ENCODE data around the gene CREB3L4.
A peak's percentile ranks its signal among the peaks of the same experiment; 100 is the strongest.

The CREB3L4 gene, protein sequence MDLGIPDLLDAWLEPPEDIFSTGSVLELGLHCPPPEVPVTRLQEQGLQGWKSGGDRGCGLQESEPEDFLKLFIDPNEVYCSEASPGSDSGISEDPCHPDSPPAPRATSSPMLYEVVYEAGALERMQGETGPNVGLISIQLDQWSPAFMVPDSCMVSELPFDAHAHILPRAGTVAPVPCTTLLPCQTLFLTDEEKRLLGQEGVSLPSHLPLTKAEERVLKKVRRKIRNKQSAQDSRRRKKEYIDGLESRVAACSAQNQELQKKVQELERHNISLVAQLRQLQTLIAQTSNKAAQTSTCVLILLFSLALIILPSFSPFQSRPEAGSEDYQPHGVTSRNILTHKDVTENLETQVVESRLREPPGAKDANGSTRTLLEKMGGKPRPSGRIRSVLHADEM

DNA sequence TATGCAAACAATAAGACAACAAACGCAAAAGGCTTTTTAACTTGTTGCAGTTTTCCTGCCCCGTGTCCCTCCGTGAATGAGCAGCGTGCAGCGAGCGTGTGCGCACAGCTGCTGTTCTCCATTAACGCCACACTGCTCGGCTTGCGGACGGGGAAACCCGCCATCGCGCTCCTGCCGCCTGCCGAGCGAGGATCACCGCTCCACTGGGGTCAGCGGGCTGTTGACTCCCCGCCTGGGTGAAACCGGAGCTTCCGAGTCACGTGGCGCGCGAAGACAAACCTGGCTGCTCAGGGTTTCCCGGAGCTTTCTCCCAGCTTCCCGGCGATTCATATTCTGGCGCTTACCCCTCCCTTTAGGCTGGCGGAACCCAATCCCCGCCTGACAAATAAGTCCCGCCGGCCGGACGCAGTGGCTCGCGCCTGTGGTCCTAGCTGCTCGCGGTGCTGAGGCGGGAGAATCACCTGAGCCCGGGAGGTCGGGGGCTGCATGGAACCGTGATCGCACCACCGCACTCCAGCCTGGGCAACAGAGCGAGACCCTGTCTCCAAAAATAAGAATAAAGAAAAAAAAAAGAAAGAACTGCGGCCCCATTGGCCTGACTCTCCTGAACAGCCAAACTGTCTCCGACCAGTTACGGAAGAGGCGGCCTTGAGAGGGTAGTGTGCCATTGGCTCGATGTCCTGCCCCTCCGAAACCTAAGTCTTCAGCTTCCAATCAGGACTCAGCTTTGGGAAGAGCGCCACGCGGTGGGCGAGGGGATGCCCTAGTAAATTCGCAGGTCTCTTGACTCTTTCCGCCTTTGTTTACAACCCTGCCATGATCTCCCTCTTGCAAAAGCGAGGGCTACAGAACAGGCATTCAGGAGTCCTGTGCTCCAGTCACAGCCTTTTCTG is at the start of gene CREB3L4:
Gene CREB3L4 (plus strand): TSS at position 796 of the 893 bp plus-strand sequence. CDS start 624 bp downstream, outside the sequence.
- DNase-seq, result peak; percentile 57 to 96 (median 87)

DNA sequence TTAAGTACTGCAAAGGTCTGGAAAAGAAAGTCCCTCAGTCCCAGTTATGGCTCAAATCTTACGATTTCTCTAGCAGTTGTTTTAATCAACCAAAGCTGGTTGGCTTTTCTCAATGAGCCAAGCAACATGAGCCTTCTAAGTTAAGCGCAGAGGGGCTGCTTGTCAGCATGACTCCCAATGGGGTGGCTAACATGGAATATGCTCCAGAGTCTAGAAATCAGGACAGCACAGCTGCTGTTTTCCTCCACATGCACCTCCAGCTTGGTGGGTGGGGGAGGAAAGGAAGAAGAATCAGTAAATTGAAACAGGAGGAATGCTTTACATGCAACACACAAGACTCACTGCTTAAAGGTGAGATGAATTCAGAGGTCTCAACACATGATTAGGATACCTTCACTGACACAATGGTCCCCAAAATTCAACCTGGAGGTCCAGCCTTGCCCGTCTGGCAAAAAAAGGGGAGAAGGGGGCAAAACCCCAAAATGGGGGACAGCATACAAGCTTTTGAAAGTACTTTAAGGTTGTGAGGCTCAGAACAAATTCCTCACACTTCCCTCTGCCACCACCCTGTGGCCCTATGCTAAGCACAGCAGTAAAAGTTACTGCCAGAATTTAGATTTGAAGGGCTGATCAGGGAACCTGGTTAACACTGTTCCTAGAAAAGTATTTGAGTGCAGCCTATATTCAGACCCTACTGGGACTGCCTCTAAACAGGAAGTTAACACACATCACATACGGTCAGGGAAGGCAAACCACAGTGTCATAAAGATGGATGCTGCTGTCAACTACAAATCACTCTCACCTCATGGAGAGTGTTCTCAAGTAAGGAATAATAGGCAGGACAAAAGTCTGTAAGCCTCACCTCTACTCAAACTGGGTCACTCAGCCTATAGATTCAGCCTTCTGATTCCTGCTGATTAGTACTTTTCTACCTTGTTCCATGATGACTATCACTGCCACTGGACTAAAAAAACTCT is 47.5 kb upstream of the CREB3L4 start:
- peak in 1 of 51 donors; percentile 28 for DNase-seq

DNA sequence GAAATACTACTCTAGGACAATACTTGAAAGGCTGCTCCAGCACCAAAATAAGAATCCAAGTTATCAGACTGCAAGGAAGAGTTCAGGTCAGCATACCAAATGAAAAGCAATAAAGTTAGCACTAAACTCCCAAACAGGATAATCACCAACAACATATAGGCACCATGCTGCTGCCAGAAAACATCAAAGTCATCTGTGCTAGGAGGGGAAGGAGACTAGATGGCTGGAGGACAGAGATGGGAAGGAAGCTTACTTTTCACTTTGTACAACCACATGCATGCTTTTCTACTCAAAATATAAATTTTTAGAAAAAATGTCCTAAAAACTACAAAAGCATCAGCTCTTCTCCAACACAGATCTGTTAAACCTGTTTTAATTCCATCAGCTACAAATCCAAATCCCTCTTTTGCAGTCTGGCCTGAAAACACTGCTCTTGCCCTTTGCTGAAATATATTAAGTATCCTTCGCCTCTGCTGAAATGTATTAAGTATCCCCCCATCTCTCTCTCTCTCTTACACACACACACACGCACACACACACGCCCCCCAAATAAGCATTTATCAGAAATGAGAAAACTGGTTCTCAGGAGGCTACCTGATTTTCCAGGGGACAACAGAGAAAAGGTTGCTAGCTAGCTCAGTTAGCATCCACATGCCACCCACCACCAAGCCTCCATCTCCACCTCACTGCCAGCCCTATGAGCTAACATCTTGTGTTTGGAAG is 46.5 kb upstream of the CREB3L4 start:
- no peak for DNase-seq

DNA sequence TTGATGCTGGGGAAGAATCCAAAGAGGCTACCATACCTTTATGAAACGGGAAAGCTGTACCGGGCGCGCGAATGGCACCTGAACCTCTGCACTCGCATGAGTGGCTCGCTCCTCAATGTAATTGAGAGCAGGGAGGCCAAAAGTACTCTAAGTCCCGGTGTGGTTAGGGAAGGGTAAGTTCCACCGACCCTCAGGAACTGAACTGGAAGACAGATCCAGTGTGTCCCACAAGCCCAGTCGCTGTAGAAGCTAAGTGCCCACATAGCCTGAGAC is 46.0 kb upstream of the CREB3L4 start:
- peak in 2 of 51 donors; percentile 26 to 48 for DNase-seq

DNA sequence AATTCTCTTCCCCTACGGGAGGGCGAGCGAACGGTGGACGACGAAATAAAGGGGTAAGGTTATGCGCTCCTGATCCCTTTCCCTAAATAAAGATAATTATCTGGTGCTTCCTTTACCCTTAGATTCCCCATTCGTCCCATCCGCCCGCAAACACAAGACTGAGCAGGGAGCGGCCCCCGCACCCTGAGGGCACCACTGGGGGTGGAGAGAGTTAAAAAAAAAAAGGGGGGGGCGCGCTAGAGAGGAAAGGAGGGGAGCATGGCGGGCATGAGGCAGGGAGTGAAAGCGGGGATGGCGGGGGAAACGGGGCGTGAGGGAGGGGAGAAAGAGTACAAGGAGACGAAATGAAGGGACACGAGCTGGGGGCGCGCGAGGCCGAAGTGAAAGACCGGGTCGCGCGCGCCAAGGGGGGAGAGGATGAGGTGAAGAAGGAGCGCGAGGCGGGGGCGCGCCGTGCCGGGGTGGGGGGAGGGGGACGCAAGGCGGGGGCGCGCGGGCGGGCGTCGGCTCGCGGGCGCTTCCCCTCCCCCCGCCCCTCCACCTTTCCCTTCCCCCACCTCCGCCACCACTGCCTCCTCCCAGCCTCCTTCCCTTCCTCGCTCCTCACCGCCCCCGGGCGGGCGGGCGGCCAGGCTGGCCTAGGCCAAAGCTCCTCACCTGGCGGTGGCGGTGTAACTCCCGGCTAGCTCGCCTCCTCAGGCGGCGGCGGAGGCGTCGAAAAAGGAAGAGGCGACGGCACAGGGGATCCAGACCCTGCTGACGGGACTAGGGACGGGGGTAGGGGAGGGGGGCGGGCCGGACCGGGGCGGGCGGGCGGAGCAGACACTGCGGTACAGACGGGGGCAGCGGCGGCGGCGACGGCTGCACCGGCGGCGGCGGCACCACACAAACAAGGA is 45.4 kb upstream of the CREB3L4 start:
- peak in 20 of 51 donors; percentile 20 to 74 (median 58) for DNase-seq

- peak; percentile 86 to 100 (median 98) for DNase-seq
Measured at GRCh38 chr1:153922972-153923925, 44.5 kb upstream of the CREB3L4 start, which contains the start of gene GATAD2B. Gene GATAD2B (minus strand): TSS chr1:153922972. CDS start chr1:153828347, 94,625 bp downstream.

GRCh38 chr1:153926405-153926804 is 41.3 kb upstream of the CREB3L4 start:
- no peak for DNase-seq

DNA sequence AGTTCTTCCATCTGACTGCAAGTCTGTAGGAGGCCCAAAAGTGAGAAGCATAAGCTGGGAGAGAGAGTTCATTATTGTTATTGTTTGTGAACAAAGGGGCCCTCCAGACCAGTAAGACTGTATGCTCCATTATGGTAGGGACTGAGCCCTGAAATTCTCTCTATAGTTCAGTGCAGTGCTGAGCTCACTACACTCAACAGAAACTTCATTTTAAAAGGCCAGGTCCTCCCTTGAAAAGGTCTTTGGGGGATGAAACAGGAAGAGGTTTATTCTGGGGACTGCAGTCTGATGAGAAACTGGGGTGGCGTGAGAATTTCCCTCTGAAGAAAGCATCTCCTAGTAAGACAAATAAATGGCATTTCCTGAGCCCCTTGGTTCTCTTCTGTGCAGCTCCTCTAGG is 39.5 kb upstream of the CREB3L4 start:
- peak in 1 of 51 donors; percentile 27 for DNase-seq

DNA sequence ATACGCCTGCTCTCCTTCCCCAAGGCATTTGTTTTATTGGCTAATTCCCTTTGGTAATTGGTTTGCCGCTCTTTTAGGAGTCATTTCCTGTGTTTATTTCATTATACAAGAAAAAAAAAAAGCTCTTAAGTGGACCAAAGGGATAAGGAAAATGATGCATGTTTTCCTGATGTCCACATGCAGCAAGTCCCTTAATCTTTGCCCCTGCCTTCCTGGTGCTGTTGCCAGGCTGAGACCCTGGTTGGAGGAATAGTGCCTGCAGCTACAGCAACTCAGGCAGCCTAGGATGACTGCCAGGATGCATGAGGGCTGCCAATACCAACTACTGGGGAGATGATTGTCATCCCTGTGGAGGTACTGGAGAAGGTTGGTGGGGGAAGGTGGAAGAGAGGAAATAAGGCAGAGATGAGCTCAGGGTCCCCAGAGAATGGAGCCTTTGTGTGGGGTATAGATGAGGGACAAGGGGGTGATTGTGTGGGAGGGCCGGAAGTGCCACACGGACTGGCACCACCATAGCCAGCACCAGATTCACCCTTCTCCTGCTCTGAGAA is 38.8 kb upstream of the CREB3L4 start:
- DNase-seq, result peak in 41 of 51 donors; percentile 4 to 91 (median 58)

- DNase-seq, result no peak
Measured at GRCh38 chr1:153929426-153929825, 38.3 kb upstream of the CREB3L4 start.

GRCh38 chr1:153929981-153930948 is 37.4 kb upstream of the CREB3L4 start:
- peak in 4 of 51 donors; percentile 7 to 22 (median 14) for DNase-seq

GRCh38 chr1:153932156-153933131 is 35.3 kb upstream of the CREB3L4 start:
- no peak for DNase-seq

DNA sequence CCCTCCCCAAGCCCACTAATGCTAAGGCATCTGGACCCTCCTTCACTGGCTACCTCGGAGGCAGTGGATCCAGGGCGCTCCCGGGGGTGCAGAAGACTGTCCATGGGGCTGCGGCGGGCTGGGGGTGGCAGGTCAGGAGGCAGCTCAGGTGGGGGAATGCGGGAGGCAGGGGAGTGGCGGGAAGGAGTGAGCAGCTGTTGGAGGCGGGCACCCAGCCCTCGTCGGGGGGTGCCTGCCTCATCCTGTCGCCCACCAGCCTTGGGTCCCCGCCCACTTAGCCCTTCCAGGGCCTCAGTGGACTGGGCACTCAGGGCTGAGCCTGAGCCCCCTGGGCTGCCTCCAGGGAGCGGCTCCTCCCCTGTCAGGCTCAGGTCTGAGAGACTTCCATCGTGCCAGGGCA is 34.3 kb upstream of the CREB3L4 start:
- no peak for DNase-seq

DNA sequence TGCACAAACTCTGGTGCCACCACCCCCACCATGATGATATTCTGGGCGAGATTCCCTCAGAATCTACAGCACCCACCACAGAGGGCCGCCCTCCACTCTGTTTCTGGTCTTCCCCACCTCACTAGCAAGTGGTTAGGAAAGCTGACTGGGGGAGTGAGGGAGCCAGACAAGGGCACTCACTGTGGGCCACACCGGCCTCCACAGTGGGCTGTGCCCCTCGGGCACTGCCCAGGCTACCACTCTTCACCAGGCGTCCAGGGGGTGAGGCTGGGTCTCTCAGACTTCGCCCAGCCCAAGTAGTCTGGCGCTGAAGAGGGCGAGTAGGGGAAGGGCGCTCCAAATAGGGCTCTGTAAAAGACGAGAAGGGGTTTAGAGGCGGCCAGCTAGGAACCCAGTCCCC is 33.7 kb upstream of the CREB3L4 start:
- DNase-seq, result no peak

- no peak for DNase-seq
Measured at GRCh38 chr1:153934746-153935145, 33.0 kb upstream of the CREB3L4 start.
